ENCODE measurements around the gene PRTFDC1. TPM values are rescaled to one million over a fixed set of nuclear protein-coding genes. Genes with fewer than 3 reads are reported as not detected.

Gene PRTFDC1, protein sequence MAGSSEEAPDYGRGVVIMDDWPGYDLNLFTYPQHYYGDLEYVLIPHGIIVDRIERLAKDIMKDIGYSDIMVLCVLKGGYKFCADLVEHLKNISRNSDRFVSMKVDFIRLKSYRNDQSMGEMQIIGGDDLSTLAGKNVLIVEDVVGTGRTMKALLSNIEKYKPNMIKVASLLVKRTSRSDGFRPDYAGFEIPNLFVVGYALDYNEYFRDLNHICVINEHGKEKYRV
- 13.4 and 14.8 TPM in 2 replicates for total RNA-seq

DNA sequence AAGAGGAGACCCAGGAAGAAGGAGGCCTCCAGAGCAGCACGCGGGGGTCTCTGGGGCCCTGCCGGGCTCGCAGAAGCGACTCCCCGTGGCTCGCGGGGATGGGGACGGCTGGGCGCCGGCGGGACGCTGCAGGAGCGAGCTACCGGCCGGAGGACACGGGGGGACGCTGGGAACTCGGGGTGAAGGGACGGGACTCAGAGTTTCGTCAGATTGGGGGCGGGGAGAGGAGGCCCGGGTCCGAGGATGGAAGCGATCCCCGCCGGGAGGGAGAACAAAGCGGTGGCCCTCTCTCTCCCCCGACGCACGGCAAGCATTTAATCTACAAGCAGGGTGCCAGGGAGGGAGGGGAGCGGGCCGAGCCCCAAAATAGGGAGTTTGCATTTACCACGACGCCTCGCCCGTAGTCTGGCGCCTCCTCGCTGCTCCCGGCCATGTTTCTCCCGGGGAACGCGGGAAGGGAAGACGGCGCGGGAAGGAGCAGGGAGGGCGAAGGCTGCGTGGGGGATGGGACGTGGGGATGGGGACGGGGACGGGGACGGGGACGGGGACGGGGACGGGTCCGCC is at the start of gene PRTFDC1:
Gene PRTFDC1, minus strand, starts transcription at position 464 of the 564 bp plus-strand sequence. Its CDS starts 31 bp downstream, at position 433.
- H3K4me3 ChIP-seq (ENCODE audit: low read depth, low read length) = peak within 1 kb of the TSS; percentile 59
- TF ChIP-seq, protein P1, sequence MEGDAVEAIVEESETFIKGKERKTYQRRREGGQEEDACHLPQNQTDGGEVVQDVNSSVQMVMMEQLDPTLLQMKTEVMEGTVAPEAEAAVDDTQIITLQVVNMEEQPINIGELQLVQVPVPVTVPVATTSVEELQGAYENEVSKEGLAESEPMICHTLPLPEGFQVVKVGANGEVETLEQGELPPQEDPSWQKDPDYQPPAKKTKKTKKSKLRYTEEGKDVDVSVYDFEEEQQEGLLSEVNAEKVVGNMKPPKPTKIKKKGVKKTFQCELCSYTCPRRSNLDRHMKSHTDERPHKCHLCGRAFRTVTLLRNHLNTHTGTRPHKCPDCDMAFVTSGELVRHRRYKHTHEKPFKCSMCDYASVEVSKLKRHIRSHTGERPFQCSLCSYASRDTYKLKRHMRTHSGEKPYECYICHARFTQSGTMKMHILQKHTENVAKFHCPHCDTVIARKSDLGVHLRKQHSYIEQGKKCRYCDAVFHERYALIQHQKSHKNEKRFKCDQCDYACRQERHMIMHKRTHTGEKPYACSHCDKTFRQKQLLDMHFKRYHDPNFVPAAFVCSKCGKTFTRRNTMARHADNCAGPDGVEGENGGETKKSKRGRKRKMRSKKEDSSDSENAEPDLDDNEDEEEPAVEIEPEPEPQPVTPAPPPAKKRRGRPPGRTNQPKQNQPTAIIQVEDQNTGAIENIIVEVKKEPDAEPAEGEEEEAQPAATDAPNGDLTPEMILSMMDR (IDR thresholded peaks at IDR 0.05; ENCODE audit: insufficient read depth, low read depth, low read length) = peak; percentile 9
- no peak for DNase-seq (ENCODE audit: low read depth)

DNA sequence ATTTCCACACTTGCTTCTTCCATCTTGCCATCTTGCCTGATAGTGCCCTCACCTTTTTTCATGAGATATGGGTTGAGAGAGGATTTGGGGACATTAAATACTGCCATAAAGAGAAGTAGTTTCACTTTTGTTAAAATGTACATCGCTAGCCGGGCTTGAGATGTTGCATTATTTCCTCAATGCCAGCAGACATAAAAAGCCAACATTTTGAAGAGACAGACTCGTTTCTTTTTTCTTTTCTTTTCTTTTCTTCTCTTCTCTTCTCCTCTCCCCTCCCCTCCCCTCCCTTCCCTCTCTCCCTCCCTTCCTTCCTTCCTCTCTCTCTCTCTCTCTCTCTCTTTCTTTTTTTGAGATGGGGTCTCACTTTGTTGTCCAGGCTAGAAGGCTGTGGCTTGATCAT is 45.6 kb upstream of the PRTFDC1 start:
- H3K4me3 ChIP-seq (ENCODE audit: low read depth, low read length) = no peak overlapping the region
- TF ChIP-seq, protein P1 (IDR thresholded peaks at IDR 0.05; ENCODE audit: insufficient read depth, low read depth, low read length) = no peak
- DNase-seq (ENCODE audit: low read depth) = no peak

DNA sequence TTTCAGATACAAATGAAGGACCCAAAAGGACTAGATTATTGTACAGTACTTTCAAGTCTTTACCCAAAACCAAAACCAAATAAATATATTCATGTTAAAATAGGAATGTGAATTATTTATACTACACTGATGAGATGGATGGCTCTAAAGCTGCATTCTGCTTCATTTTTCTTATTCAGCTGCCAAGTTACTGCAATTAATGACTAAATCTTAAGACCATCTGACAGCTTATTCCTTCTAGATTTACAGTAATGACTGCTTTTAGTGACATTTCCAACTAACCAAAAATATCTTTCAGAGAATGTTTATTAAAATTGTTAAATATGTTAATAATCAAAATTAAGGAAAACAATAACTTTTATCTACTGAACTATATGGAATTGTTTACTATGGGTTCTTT is 42.7 kb upstream of the PRTFDC1 start:
- TF ChIP-seq, protein P1 (IDR thresholded peaks at IDR 0.05; ENCODE audit: insufficient read depth, low read depth, low read length) = no peak
- H3K4me3 ChIP-seq (ENCODE audit: low read depth, low read length) = no peak overlapping the region
- no peak for DNase-seq (ENCODE audit: low read depth)

DNA sequence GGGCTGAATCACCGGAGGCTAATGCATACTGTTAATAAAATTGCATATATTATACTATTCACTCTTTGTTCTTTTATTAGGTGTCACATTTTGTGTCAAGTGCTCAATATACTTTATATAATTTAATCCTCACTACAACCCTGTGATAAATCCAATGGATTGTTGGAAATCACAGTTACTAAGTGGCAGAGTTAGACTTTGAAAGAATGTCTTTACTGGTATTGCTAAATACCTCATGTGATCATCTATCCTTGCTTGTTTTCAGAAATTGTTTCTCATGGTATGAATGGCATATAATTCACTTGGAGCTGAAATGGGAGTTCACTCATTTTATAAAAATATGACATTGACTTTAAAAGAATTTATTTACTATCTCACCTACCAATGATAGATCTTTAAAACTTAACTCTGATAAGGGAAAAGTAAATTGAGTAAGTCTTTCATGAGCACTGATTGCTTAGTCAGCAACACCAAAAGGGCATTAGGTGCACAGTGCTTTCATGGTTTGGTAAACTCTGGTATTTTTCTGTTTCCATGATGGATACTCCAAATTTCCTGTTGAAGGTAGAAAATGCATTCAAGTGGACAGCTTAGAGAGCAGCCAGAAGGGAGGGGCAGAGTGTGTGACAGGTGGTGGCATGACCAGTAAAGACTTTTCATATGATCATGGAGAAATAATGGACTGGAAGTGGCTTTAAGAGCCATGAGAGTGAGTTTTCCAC is 41.0 kb upstream of the PRTFDC1 start:
- TF ChIP-seq, protein P1 (IDR thresholded peaks at IDR 0.05; ENCODE audit: insufficient read depth, low read depth, low read length) = no peak
- no peak overlapping the region for H3K4me3 ChIP-seq (ENCODE audit: low read depth, low read length)
- DNase-seq (ENCODE audit: low read depth) = no peak

DNA sequence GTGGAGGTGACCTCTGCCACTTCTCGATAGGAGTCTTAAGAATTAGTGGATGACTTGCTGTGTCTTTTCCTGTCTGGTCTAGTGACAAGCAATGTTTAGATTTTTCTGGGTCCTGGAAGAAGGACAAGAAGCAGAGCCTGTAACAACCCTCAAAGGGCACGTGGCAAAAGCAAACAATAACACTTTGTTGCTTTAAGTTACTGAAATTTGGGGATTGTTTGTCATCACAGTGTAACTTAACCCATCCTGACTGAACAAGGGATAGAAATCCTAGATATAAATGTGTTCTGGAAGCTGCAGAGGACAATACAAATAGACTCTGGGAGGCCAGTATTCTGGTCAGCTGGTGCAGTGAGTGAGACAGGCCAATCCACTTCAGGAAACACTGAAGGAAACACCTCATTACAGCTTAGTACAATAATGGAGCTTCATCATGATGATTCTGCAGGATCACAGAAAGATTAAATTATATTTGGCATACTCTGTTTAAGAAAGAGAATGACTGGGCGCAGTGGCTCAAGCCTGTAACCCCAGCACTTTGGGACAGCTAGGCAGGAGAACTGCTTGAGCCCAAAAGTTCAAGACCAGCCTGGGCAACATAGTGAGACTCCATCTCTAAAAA is 40.2 kb upstream of the PRTFDC1 start:
- TF ChIP-seq, protein P1 (IDR thresholded peaks at IDR 0.05; ENCODE audit: insufficient read depth, low read depth, low read length) = no peak
- DNase-seq (ENCODE audit: low read depth) = no peak

DNA sequence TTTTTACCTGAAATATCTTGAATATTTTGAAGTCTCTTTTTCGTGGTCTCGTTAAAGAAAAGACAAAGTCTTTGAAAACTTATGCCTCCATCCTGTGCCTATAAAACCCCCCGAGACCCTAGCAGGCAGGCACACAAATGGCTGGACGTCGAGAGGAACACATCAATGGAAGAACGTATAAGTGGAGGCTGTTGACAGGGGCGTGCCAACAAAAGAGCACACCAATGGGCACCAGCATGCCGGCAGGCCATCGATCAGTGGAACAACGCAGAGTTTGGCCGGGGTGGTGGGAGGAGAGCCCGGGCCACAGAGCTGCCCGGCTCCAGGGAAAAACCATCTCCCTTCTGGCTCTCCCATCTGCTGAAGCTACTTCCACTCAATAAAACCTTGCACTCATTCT is 38.9 kb upstream of the PRTFDC1 start:
- TF ChIP-seq, protein P1 (IDR thresholded peaks at IDR 0.05; ENCODE audit: insufficient read depth, low read depth, low read length) = no peak
- DNase-seq (ENCODE audit: low read depth) = no peak
- no peak overlapping the region for H3K4me3 ChIP-seq (ENCODE audit: low read depth, low read length)

More for the DNA sequence above, 40.2 kb upstream of the PRTFDC1 start:
- no peak overlapping the region for H3K4me3 ChIP-seq (ENCODE audit: low read depth, low read length)
